Measurements from ENCODE around the gene F2. TPM values are rescaled to one million over a fixed set of nuclear protein-coding genes. Genes with fewer than 3 reads are reported as not detected.
A peak's percentile ranks its signal among the peaks of the same experiment; 100 is the strongest.

The F2 gene
- total and polyA plus RNA-seq, 2 donors (not counting 1 experiment from before 2014, with no cell fraction given) = not detected

- Histone ChIP-seq H3K4me2 (replicated peaks; ENCODE audit: low read depth, low read length, poor library complexity, severe bottlenecking) (peak overlapping the region; percentile 41), H3K9me3 (ENCODE audit: control extremely low read depth in 1 of 3, control insufficient read depth in 2 of 3, insufficient read depth in 1 of 3, low read length in 2 of 3) (no peaks in the 10 kb centered on the region), H3K4me1 (ENCODE audit: control insufficient read depth in 2 of 2, insufficient read depth in 2 of 2, low read length in 2 of 2) (peaks cover 29 to 36% of the 10 kb centered on the region in 2 donors), H3K27me3 (replicated peaks in 1 of 4; ENCODE audit: control extremely low read depth in 1 of 4, control insufficient read depth in 3 of 4, insufficient read depth in 4 of 4, low read length in 3 of 4) (no peaks in the 10 kb centered on the region), H4K20me1 (ENCODE audit: control insufficient read depth, insufficient read depth, low read length, poor library complexity, severe bottlenecking) (no peaks in the 10 kb centered on the region), H3K36me3 (replicated peaks in 1 of 2; ENCODE audit: control extremely low read depth in 1 of 2, control insufficient read depth in 1 of 2, extremely low read depth in 1 of 2, insufficient read depth in 2 of 2, low read length in 1 of 2) (peaks cover 0 to 56% of the 10 kb centered on the region in 2 experiments), H3K4me3 (ENCODE audit: control extremely low read depth in 1 of 5, extremely low read depth in 1 of 5, insufficient read depth in 1 of 5, low read depth in 2 of 5, low read length in 4 of 5) (no peak overlapping the region), H3K79me2 (ENCODE audit: control insufficient read depth, insufficient read depth, low read length) (no peaks in the 10 kb centered on the region), H3K27ac (ENCODE audit: low read length in 2 of 2) (peak overlapping the region in 1 of 2 donors; percentile 66), H2AFZ (ENCODE audit: insufficient read depth, low read depth, low read length, poor library complexity, severe bottlenecking) (no peak overlapping the region), H3K9ac (ENCODE audit: low read length) (no peak overlapping the region)
- Mint-ChIP-seq H3K4me1 (peaks cover 33% of the 10 kb centered on the region), H3K27me3 (no peaks in the 10 kb centered on the region), H3K4me3 (peak overlapping the region; percentile 15), H3K9me3 (ENCODE audit: insufficient read depth) (no peaks in the 10 kb centered on the region), H3K27ac (peak overlapping the region; percentile 80)
- no peak for ATAC-seq (ENCODE audit: low read depth)
- WGBS (ENCODE audit: insufficient coverage) = 47% methylated on average over 8 of the region's 15 CpGs
- DNase-seq = no peak
- intact Hi-C loops (cut with micrococcal nuclease) = no loop called here
- CTCF ChIA-PET = no interaction called here
- POLR2A ChIA-PET = no interaction called here
- no peak for TF ChIP-seq CTCF (IDR thresholded peaks at IDR 0.05)
- TF ChIP-seq EZH2 (IDR thresholded peaks at IDR 0.05; ENCODE audit: borderline replicate concordance, insufficient read depth, low read depth, low read length, poor library complexity, severe bottlenecking) = no peak
These were observed 42.4 kb upstream of the F2 start for GRCh38 chr11:46676436-46677158.

- POLR2A ChIA-PET = no interaction called here
- 95% methylated on average over 8 of the region's 8 CpGs for WGBS (ENCODE audit: insufficient coverage)
- Histone ChIP-seq H3K9me3 (ENCODE audit: control extremely low read depth in 1 of 3, control insufficient read depth in 2 of 3, insufficient read depth in 1 of 3, low read length in 2 of 3) (no peaks in the 10 kb centered on the region), H3K4me2 (replicated peaks; ENCODE audit: low read depth, low read length, poor library complexity, severe bottlenecking) (peak overlapping the region; percentile 41), H3K4me3 (ENCODE audit: control extremely low read depth in 1 of 5, extremely low read depth in 1 of 5, insufficient read depth in 1 of 5, low read depth in 2 of 5, low read length in 4 of 5) (no peak overlapping the region), H4K20me1 (ENCODE audit: control insufficient read depth, insufficient read depth, low read length, poor library complexity, severe bottlenecking) (no peaks in the 10 kb centered on the region), H3K27ac (ENCODE audit: low read length in 2 of 2) (peak overlapping the region in 1 of 2 donors; percentile 66), H3K27me3 (replicated peaks in 1 of 4; ENCODE audit: control extremely low read depth in 1 of 4, control insufficient read depth in 3 of 4, insufficient read depth in 4 of 4, low read length in 3 of 4) (no peaks in the 10 kb centered on the region), H2AFZ (ENCODE audit: insufficient read depth, low read depth, low read length, poor library complexity, severe bottlenecking) (no peak overlapping the region), H3K79me2 (ENCODE audit: control insufficient read depth, insufficient read depth, low read length) (no peaks in the 10 kb centered on the region), H3K36me3 (replicated peaks in 1 of 2; ENCODE audit: control extremely low read depth in 1 of 2, control insufficient read depth in 1 of 2, extremely low read depth in 1 of 2, insufficient read depth in 2 of 2, low read length in 1 of 2) (peaks cover 0 to 55% of the 10 kb centered on the region in 2 experiments), H3K9ac (ENCODE audit: low read length) (no peak overlapping the region), H3K4me1 (ENCODE audit: control insufficient read depth in 2 of 2, insufficient read depth in 2 of 2, low read length in 2 of 2) (peaks cover 29 to 36% of the 10 kb centered on the region in 2 donors)
- DNase-seq (no peak), ATAC-seq (ENCODE audit: low read depth) (no peak)
- Mint-ChIP-seq H3K4me3 (no peak overlapping the region), H3K27me3 (no peaks in the 10 kb centered on the region), H3K4me1 (peaks cover 33% of the 10 kb centered on the region), H3K9me3 (ENCODE audit: insufficient read depth) (no peaks in the 10 kb centered on the region), H3K27ac (peak overlapping the region; percentile 80)
- TF ChIP-seq CTCF (IDR thresholded peaks at IDR 0.05) = no peak
- TF ChIP-seq EZH2 (IDR thresholded peaks at IDR 0.05; ENCODE audit: borderline replicate concordance, insufficient read depth, low read depth, low read length, poor library complexity, severe bottlenecking) = no peak
- intact Hi-C loops (cut with micrococcal nuclease) = no loop called here
- CTCF ChIA-PET = no interaction called here
These were observed 41.8 kb upstream of the F2 start for GRCh38 chr11:46677169-46677568.

Data from B cell (primary cell).